Measurements from ENCODE around the gene VWF.

VWF gene

DNA sequence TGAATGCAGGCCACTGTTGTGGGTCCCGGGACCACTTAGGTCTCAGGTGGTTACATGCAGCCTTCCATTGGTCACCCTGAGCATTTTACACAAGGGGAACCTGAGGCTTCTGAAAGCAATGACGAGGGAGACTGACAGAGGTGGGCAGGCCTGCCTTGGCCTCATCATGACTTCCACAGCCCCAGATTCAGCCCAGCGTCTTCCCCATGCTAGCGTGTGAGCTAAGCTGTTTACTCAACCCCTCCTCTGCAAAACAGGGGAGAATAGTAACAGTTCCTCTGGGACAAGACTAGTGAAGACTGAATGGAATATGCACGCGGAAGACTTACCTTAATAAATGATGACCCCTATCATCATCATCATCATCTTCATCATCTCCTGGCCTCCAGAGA, 46.8 kb downstream of the VWF start:
- no peak overlapping the region for H3K4me3 ChIP-seq (ENCODE audit: low read depth, low read length)
- DNase-seq (ENCODE audit: low read depth) = no peak
- TF ChIP-seq, protein P1, sequence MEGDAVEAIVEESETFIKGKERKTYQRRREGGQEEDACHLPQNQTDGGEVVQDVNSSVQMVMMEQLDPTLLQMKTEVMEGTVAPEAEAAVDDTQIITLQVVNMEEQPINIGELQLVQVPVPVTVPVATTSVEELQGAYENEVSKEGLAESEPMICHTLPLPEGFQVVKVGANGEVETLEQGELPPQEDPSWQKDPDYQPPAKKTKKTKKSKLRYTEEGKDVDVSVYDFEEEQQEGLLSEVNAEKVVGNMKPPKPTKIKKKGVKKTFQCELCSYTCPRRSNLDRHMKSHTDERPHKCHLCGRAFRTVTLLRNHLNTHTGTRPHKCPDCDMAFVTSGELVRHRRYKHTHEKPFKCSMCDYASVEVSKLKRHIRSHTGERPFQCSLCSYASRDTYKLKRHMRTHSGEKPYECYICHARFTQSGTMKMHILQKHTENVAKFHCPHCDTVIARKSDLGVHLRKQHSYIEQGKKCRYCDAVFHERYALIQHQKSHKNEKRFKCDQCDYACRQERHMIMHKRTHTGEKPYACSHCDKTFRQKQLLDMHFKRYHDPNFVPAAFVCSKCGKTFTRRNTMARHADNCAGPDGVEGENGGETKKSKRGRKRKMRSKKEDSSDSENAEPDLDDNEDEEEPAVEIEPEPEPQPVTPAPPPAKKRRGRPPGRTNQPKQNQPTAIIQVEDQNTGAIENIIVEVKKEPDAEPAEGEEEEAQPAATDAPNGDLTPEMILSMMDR (IDR thresholded peaks at IDR 0.05; ENCODE audit: low read depth, low read length, missing control alignments) = no peak

DNA sequence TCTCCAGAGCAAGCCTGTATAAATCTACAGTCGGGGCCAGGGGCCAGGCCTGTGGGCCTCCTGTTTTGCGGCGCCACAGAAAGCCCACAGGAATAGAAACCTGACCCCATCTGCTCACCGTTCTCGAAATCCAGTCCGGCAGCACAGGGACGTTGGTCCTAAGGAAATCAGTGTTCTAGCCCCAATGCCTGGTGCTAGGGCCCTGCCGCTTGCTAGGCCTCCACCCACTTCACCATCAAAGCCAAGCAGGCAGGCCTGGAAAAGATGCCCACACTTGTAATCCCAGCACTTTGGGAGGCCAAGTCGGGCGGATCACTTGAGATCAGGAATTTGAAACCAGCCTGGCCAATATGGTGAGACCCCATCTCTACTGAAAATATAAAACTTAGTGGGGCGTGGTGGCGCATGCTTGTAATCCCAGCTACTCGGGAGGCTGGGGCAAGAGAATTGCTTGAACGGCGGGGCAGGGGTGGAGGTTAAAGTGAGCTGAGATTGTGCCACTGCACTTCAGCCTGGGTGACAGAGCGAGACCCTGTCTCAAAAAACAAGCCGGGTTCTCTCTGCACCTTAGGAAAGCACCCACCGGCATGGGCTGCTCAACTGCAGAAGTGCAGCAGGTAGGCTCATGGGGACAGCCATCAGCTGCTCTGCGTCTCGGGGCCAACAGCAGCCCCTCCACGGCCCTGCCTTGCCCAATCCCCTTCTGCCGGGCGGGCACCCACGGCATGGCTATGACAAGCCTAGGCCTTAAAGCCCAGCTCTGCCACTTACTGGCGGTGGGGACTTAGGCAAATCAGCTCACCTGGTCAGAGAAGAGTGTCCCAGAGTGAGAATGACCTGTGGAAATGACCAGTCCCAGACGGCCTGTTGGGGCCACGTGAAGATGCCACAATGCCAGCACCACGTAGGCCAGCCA, 47.4 kb downstream of the VWF start:
- DNase-seq (ENCODE audit: low read depth) = no peak
- H3K4me3 ChIP-seq (ENCODE audit: low read depth, low read length) = no peak overlapping the region
- TF ChIP-seq, protein P1 (IDR thresholded peaks at IDR 0.05; ENCODE audit: low read depth, low read length, missing control alignments) = no peak

DNA sequence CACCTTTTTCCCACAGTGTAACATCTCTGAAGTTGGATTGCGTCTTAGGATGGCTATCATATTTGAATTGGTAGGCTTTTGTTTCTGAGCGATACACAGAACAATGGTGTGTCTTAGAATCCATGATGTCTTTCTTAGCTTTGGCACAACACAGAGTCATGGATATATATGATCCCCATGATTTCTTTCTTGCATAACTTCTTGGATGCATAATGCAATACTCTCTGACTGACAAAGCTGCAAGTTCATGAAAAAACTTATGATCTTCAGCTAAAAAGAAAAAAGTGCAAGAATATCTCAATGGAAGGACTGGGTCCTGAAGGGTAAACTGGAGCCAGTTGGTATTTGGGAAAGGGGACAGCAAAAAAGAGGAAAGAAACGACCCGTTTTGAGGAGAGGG, 48.1 kb downstream of the VWF start:
- TF ChIP-seq, protein P1 (IDR thresholded peaks at IDR 0.05; ENCODE audit: low read depth, low read length, missing control alignments) = no peak
- DNase-seq (ENCODE audit: low read depth) = no peak
- H3K4me3 ChIP-seq (ENCODE audit: low read depth, low read length) = no peak overlapping the region

DNA sequence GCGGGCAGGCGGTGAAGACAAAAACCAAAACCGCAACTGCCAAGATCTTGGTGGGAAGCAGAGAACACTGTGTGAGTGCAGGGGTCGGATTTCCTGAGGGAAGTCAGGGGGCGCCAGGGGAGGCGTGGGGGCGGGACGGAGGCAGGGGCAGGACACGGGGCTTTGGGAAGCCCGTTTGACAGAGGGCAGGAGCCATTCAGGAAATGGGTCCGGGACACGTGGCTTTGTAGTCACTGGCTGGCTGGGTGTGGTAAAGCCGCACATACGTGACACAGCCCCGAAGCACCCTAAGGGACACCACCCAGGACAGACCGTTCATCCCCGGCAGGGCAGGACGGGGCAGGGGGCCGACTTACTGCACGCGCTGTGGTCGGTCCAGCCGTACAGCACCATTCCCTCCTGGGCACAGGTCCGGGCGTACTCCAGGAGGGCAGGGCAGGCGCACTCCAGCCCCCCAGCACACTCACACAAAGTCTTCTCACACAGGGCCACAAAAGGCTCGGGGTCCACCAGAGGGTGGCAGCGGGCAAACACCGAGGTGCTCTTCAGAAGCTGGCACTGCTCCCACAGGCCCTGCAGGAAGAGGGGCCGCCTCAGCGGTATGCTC, 49.4 kb downstream of the VWF start:
- TF ChIP-seq, protein P1 (IDR thresholded peaks at IDR 0.05; ENCODE audit: low read depth, low read length, missing control alignments) = no peak
- no peak overlapping the region for H3K4me3 ChIP-seq (ENCODE audit: low read depth, low read length)
- DNase-seq (ENCODE audit: low read depth) = no peak

DNA sequence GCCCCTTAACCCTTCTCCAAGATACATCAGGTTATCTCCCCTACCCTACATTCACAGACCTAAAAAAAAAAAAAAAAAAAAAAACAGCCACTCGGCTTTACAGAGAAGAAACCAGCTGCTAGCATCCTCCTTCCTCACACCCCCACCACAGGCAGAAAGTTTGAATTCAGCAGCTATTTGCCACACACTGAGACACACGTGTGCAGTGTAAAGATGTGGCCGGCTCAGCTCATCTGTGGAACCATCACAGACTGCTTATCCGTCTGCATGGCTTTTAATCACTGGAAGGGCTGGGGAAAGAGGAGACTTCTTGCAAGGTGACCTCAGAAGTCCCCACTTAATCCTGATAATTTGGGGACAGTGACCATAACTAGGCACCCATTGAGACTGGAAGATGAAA, 50.0 kb downstream of the VWF start:
- no peak overlapping the region for H3K4me3 ChIP-seq (ENCODE audit: low read depth, low read length)
- TF ChIP-seq, protein P1 (IDR thresholded peaks at IDR 0.05; ENCODE audit: low read depth, low read length, missing control alignments) = no peak

DNA sequence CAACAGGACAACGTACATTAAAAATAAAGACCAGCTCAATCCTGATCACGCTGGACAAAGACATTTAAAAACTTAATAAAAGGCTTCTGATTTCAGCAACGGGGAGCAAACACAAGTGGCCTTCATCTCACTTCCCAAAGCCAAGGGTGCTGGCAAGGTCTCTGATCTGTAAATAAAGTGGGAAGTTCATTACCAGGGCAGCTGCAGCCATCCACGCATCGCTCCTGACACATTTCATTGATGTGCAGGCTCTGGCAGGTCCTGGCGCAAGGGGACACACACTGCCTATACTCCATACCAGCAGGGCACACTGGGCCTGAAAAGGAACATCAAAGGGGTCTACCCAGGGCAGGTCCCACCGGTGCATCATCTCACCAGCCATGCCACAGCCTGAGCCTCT, 51.0 kb downstream of the VWF start:
- TF ChIP-seq, protein P1 (IDR thresholded peaks at IDR 0.05; ENCODE audit: low read depth, low read length, missing control alignments) = no peak

More for the DNA sequence above, 50.0 kb downstream of the VWF start:
- DNase-seq (ENCODE audit: low read depth) = no peak

More for the DNA sequence above, 51.0 kb downstream of the VWF start:
- DNase-seq (ENCODE audit: low read depth) = no peak
- no peak overlapping the region for H3K4me3 ChIP-seq (ENCODE audit: low read depth, low read length)
